SH-SY5Y (cell line): Measurements from ENCODE around the gene PXMP4.

ENCODE experiments used
- GATA2 ChIP-seq: IDR thresholded peaks from 2 replicates; pipeline ENCODE4 v1.6.1; 2011; ENCODE audit warnings: mild to moderate bottlenecking, low read depth, low read length
- GATA3 ChIP-seq: IDR thresholded peaks from 2 replicates; pipeline ENCODE4 v1.6.1; 2011; ENCODE audit warnings: low read depth, mild to moderate bottlenecking, low read length, moderate library complexity

DNA sequence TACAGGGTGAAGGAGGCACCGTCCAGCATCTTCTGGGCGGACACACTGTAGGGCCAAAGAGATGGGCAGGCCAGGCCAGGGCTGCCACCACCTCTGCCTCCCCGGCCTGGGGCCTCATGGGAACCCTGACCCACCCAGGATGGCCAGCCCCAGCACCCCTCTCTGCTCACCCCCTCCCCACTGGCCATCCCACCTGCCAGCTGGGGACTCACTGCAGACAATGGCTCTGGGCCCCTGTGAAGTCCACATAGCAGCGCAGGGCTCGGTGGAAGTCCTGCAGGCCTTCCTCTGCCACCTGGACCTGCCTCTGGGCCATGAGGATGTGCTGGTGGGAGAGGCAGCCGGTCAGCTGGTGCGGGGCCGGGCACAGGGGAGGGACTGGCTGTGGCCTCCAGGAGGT, 61.6 kb downstream of the PXMP4 start:
- TF ChIP-seq GATA2 (no peak), GATA3 (no peak)
